Measurements from ENCODE around the gene MRPL1.

Gene MRPL1

DNA sequence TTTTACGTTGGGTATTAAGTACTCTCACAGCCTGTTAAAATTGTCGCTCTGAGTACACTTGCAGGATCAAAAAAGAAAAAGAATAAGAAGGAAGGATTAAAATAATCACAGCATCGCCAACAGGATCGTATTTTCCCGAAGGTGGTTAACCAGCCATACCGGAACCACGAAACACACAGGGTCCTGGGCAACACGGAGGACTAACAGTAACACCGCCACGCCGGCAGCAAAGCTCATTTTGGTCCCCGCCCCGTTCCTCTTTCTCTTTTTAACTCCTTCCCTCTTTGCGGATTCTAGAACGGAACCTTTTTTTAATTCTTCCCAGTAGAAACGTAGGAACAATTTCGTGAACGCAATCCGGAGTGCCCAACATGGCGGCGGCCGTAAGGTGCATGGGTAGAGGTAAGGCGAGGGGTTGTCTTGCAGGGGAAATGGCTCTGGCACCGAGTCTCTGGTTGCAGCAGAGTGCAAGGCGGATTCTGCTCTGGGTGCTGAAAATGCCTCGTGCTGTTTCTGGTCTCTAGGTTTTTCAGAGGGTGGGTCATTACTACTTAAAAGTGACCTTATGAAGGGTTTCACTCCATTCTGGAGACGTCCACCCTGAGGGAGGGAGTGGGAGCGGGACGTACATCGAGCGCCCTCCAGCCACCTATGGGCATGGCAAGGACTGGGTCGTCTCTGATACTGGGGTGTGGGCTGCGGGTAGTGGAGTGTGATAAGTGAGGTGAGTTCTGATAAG is at the start of gene MRPL1:
MRPL1 (plus strand) TSS at position 353 of the 739 bp plus-strand sequence; CDS start at position 372, 19 bp downstream.
- DNase-seq = peak; percentile 86 to 90

DNA sequence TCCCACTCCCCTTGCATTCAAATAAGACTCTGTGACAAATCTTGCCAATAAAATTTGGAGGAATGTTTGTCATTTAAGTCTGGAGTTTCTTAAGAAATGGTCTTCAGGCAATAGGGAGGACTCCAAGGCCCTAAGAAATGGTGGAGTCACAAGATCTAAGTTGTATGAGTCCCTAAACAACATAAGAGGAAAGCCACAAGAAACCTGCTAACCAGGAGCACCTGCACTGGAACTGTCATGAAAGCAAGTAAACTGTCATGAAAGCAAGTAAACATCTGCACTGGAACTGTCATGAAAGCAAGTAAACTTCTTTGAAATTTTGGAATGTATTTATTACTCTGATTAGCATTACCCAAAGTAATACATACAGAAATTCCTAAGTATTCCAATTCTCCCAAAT is 47.0 kb upstream of the MRPL1 start:
- DNase-seq = no peak

DNA sequence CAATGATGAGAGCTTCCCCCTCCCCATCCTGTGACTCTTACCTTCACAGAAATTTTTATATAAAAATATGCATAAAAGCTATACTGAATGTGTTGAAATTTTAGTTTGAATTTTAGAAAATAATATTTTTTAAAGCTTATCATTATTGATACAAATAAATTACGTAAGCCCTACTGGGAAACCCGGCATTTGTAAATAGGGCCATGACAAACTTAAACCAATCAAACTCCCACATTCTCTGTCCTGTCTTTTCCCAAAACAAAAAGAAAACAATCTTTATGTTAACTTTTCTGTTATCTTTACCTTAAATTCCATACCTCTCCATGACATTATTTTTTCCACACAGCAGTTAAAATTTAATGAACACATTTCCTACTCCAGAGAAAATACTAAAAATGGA is 46.1 kb upstream of the MRPL1 start:
- DNase-seq = no peak

DNA sequence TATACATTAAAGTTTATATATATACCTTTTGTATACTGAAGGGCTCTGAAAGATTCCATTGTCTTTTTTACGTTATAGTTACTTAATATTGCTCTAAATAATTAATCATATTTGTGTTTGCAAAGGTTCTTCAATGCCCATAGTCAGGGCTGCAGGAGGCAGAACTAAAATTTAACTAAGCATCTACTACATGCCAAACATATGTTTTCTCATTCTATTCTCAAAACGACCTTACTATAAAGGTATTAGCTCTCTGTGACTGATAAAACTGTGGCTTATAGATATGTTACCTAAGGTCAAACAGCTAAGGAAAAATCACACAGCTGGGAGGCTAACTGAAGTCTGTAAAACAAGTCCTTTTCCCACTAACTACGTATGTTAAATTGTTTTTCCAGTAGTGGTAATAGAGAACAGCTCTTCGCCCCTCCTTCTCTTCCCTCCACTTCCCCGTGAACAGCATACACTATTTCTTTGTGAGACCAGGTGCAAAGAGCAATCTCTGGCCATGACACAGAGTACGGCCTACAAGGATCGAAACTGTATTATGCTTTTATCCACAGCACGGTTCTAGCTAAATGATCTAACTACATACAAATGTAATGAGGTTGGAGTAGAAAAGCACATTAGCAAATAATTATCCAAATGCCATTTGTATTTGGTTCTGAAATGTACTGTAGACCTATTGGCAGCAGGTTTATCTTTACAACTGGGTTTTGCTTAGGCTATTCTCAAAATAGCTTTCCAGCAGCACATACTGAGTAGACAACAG is 45.1 kb upstream of the MRPL1 start:
- no peak for DNase-seq

DNA sequence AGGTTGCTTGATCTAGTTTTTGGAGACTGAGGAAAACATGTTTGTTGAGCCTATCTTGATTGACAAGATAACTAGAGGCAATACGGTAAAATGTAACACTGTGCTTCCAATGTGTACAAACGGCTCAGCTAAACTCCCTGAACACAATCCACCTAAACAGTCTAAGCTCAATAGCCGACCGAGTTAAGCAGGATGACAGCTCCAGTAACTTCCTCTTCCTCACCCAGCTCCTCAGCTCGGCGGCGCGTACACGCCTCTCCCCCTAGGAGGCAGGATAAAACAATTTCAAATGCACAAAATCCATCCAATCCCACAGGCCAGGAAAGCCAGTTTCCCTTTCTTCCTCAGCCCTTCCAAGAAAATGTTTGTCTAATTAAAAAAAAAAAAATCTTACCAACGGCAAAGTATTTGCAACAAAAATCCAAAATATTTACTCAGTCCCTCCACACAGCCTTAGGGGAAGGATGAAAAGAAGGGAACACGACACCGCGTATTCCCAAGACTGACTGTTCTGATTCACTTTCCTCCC is 44.5 kb upstream of the MRPL1 start:
- DNase-seq = peak; percentile 0 to 63

DNA sequence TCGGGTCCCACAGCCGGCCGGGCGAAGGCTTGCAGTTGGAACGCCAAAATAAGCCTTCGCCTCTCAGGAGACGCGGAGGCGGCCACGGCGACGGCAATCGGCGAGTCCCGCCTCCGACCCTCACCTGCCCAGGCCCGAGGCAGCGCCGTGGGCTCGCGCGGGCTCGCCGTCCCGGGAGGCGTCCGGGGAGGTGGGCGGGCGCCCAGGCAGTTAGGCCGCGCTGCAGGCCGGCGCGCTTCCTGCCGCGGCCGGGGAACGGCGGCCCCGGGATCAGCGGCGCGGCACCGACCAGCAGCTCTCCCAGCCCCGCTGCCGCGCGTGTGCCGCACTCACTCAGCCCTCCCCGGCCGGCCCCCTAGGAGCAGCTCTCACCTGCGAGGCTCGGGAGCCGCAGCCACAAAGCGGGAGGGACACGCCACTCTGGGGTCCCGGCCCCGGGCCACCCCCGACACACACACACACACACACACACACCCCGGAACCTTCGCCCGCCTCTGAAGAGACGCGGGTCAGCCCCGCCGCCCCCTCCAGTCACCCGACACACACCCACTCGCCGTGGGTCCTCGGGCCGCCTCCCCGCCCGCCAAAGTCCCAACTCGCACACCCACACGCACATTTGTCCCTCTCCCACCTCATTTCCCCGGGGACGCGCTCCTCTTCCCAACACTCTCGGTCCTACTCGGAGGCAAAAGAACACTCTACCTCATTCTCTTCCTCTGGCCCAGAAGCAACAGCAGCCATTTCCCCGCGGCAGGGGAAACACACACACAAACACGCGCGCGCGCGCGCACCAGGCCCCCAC is 43.8 kb upstream of the MRPL1 start, which contains the start of gene CNOT6L:
CNOT6L (minus strand) TSS at position 767 of the 802 bp plus-strand sequence; CDS start at position 707, 60 bp downstream.
- peak; percentile 9 to 50 for DNase-seq

DNA sequence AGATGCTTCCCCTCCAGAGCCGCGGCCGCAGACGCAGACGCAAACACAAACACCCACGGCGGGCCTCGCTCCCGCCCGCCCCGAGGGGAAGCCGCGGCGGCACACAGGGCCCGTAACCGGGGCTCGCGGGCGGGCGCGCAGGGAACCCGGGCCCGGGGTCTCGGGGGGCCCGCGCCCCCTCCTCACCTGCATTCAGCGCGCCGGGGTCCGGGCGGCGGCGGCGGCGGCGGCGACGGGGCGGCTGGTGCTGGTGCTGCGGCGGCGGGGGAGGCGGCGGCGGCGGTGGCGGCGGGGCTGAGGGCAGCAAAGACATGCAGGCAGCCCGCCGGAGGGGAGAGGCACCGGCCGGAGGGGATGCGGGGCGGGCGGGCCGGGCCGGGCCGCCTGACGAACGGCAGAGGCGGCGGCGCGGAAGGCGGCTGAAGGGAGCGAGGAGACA is 43.2 kb upstream of the MRPL1 start:
- no peak for DNase-seq

DNA sequence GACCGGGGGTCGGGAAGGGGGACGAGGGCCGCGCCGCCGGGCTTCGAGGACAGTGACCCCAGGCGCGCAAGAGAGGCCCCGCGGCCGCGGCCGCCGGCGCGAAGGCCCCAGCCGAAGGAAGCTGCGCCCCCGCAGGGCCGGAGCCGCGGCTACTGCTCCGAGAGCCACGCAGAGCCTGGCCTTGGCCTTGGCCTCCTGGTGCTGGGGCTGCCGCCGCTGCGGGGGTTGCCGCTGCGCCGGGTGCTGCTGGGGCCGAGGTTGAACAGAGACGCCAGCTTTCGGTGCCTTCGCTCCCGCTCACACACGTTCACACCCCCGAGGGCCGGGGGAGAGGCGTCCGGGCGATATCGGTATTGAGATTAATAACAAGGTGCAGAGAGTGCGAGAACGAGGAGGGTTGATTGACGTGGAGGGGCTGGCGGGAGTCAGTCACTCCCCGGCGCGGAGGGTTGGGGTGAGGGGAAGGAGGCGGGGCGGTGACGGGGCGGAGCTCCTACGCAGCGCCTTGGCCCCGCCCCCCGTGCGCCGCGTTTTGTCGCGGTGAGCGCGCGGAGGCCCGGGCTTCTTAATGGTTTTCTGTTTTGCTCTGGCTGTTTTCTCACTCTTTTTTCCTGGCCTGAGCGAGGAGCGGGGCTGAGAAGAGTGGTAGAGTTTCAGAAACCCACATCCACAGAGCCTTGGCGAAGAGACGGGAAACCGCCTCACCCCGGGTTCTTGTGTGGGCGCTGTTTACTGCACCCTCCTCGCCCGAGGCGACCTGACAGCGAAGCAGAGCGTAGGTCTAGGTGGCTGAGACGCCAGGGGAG is 42.6 kb upstream of the MRPL1 start:
- peak; percentile 44 to 65 for DNase-seq

DNA sequence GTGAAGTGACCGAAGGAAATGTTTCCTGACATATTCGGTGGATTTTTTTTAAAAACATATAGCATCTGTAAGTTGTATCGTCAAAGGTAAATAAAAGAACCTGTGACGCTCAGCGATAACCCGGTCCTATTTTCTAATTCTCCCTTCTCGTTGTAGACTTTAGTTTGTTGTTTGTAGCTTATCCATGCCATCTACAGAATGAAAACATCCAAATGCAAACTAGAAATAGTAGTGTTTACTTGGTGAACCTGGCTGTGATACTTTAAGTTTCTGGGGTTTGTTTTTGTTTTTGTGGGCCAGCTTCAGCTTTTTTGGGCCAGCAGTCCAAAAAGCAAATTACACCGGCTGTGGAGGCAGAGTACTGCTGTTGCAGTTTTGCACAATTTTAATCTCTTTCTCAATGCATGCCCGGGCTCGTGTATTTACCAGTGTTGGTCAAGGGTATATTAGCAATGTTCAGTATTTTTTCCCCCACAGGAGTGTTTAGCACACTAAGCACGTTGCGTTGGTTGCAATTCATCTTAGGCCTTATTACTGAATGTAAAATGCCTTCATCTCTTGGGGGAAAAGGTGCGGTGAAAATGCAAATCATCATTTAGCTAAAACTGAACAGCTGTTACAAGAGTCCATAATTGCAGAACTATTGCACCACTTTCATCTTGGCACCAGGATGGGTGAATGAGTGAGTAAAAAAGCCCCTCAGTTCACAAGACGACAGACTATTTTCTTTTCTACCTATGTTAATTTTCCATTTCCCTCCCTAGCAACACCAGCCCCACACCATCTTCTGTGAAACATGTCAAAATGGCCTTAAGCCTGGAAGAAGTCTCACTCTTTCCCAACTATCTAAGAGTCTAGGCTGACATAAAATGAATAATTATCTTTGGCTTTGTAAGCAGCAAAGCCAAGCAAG is 41.7 kb upstream of the MRPL1 start:
- peak in 1 of 2 experiments; percentile 19 for DNase-seq

DNA sequence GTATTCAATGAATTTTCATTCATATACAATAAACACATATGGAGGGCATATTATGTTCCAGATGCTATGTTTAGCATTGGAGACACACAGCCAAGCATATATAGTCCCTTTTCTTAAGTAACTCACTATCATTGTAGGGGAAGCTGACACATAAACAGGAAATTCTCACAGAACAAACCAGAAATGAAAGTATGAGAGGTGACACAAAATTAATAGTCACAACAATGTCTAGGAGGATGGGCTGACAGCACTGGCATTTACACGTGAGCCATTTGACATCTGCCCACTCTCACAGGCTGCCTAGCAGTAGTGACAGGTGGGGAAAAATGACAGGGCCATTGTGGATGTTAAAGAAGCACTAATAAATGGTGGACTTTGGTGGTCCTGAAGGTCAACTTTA is 40.9 kb upstream of the MRPL1 start:
- no peak for DNase-seq

DNA sequence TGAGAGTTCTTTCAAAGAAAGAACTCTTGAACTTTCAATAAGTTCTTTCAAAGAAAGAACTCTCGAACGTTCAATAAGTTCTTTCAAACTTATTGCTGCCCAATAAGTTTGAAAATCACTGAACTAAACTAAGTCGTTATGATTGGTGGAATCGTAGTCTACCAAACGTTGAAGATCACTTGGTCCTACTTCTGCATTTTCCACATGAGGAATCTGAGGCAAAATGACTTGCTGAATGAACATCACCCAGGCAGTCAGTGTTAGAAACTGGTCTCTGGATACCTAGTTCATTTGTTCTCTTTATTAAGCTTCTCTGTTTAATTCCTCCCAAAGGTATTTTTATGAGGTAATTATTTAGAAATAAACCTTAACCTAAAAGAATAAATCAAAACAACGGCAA is 36.4 kb upstream of the MRPL1 start:
- no peak for DNase-seq

DNA sequence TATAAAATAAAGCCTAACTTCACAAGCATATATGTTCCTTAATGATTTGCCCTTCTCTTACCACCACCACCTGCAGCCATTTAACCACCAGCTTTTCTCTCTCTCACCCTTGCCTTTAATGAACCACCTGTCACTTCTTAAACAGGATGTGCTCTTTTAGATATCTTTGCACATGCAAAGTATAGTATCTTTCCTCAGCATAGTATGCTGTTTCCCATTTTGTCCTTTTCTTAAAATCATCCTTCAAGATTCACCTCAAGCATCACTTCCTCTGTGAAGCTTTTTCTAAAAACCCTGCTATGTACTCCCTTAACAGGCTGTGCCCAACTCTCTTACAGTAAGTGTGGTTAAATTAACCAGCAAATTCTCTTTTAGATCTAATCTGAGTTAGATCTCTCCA is 35.3 kb upstream of the MRPL1 start:
- DNase-seq = no peak

DNA sequence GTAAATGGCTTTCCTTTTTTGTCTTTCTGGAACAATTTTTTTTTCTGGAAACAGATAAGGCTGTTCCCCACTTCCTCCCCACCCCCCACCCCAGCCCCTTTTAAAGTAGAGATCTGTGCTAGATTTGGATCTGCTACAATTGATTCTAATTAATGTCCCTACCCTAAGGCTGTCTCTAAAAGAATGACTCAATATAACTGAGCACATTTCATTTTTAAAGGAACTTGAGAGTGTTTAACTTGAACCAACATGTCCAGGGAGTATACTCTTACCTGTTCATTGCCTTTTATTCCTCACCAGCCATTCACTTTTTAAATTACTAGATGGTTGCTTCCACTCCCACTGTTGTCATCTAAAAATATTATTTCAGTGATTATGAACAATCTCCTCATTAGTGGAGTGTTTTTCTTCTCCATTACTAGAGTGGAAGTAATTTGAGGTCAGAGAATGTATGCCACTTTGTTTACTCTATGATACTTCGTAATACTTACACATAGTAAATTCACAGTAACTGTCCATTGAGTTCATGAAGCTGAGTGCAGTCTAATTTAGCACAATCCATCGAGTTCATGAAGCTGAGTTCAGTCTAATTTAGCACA is 29.4 kb upstream of the MRPL1 start:
- DNase-seq = no peak

DNA sequence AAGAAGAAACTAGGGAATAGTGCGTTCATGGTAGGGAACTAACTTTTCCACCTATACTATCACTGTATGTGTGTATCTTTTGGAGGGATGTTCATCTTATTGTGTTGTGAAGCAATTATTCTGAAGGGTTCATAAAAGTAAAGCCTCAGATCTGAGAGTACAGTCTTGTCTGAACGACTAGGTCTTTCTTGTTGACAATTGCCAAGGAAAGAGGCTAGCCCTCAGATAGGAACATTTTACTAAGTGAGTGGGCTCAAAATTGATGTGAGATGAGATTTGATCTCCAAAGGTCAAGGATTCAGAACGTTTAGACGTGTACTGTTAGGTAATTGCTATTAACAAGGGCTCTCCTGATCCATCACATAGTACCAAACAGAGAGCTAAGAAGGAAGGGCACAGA is 28.2 kb upstream of the MRPL1 start:
- no peak for DNase-seq

DNA sequence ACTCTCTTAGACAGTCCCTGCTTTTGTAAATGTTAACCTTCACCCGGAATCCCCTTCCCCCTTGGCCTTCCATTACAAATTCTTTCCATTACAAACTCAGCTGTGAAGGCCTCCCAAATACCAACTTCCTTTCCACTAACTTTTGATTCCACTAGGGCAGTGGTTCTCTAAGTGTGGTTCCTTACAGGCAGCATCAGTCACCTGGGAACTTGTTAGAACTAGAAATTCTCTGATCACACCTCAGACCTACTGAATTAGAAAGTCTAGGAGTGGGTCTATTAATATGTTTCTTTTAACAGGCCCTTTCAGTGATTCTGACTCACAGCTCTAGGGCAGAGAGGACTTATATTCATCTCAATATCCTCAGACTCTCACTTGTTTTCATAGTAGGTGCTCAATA is 19.0 kb upstream of the MRPL1 start:
- DNase-seq = no peak

DNA sequence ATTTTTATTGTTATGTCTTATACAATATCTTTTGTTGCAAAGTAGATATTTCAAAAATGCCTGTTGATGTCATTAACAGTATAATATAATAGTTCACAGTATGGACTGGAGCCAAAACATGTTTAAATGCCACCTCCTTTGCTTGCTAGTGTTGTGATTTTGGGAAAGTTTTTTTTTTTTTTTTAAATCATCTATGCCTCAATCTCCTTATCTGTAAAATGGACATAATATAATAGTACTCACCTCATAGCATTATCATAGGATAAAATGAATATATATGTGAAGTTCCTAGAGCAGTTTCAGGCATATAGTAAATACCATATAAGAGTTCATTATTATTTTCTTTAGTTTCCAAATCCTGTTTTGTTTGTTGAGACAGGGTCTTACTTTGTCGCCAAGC is 18.3 kb upstream of the MRPL1 start:
- no peak for DNase-seq

DNA sequence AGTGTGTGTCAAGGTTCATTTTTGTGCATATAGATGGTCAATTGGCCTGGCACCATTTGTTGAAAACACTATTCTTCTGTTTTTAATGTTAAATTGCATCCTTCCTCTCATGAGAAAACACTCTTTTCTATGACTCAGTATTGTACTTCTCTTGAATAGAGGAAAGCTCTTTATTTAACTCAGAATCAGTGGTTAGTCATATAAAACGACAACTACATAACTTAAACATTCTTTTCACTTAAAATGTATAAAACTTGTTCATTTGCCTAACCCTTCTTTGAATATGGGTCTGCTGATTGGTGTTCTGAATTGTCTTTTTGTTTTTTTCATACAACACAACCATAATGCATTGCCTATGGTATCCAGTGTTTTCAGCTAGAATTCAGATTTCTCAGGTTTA is 17.2 kb upstream of the MRPL1 start:
- no peak for DNase-seq

DNA sequence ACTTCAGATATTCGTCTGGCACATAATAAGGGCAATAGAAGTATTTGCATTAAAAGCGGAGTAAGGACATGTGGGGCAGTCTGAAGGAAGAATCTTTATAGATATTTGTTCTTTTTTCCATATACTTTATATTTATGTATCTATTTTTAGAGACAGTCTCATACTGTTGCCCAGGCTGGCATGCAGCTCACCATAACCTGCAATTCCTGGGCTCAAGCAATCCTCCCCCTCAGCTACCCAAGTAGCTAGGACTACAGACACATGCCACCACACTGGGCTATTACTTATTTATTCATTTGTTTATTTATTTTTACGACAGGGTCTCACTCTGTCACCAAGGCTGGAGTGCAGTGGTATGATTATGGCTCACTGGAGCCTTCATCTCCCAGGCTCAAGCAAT is 16.7 kb upstream of the MRPL1 start:
- no peak for DNase-seq

DNA sequence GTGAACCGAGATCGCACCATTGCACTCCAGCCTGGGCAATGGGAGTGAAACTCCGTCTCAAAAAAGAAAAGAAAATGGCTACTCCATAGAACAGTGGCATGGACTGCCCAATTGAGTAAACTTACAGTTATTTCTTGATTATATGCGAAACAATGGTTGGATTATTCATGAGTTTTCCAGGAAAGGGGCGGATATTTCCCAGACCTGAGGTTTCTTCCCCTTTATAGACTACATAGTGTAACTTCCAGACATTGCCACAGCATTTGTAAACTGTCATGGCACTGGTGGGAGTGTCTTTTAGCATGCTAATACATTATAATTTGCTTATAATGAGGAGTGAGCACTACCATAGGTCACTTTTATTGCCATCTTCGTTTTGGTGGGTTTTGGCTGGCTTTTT is 14.1 kb upstream of the MRPL1 start:
- DNase-seq = no peak

DNA sequence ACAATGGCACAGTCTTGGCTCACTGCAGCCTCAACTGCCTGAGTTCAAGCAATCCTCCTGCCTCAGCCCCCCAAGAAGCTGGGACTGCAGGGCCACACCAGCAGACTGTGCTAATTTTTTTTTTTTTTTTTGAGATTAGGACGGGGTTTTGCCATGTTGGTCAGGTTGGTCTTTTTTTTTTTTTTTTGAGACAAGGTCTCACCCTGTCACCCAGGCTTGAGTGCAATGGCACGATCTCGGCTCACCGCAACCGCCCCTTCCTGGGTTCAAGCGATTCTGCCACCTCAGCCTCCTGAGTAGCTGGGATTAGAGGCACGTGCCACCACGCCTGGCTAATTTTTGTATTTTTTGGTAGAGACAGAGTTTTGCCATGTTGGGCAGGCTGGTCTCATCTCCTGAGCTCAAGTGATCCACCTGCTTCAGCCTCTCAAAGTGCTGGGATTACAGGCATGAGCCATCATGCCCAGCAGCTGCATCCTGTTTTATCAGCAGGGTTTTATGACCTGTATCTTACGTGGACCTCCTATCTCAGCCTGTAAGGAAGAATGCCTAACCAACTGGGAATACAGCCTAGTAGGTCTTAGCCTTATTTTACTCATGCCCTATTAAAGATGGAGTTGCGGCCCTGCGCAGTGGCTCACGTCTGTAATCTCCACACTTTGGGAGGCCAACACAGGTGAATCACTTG is 13.2 kb upstream of the MRPL1 start:
- DNase-seq = peak in 1 of 2 experiments; percentile 12

Measured in NCI-H524 (cell line).